Fibroblast of skin of right biceps (primary cell): Measurements from ENCODE around the gene KBTBD6.
"Not testable (repeated sequence)": the region's sequence is repeated elsewhere in the genome, so short reads cannot be mapped to it uniquely, and the experiment has no call there.

Experiments used
- DNase-seq: peaks from one replicate; pipeline ENCODE4 v3.0.0-alpha.2; 2013

KBTBD6 gene

GRCh38 chr13:41133951-41134350 lies 1.3 kb upstream of the KBTBD6 start:
- no peak for DNase-seq

DNA sequence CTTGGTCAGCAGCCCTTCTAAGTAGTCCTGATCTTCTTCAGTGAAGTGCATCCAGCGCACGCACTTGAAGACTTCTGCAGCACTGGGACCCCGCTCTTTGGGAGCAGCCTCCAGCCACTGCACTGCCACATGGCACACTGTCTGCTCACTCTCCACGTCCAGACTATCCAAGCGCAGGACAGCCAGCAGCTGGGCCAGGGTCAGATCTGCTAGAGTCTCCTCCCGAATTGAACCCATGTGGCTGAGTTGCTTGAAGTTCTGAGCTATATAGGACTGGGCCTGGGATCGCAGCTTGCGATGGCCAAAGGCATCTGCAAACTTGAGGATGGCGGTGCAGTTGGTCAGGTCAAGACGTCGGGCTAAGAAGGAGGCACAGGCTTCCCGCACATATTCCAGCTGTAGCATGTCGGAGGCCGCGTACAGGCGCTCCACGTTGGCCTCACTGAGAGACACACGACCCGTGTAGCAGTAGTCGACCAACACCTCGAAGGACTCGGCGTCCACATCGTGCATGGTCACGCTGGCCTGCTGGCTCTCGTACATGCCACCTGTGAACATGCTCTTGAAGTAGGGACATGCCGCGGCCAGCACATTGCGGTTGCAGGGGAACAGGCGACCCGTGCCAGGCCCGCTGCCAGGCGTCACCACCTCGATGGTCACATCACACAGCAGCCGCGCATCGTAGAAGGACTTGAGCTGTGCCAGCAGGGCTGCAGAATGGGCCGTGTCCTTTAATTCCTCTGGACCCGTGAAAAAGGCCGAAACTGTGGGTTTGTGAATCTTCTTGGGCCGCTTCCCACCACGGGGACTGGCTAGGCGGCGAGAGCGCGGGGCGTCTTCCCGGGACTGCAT lies 716 bp downstream of the KBTBD6 start:
- DNase-seq = not testable (repeated sequence)

GRCh38 chr13:41131189-41131588 lies 1.4 kb downstream of the KBTBD6 start:
- not testable (repeated sequence) for DNase-seq

- DNase-seq = peak; percentile 20
Measured at GRCh38 chr13:41130356-41130755, 2.2 kb downstream of the KBTBD6 start.

DNA sequence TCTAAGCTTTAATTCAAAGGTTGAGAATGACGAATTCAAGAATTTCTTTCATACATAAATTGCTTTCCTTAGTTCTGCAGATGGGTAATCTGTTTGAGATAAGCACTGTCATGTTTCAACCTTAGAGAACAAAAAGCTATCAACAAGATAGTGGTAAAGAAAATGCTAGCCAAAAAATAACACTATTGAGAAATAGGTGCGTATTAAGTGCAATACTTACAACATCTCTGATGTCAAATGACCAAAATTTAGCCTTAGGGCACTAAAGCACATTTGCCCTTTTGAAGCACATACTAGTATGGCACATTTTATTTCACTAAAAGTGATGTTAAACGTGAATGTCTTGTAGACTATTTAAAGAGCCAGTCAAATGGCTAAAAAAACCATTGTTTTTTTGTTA lies 4.9 kb downstream of the KBTBD6 start:
- DNase-seq = no peak

DNA sequence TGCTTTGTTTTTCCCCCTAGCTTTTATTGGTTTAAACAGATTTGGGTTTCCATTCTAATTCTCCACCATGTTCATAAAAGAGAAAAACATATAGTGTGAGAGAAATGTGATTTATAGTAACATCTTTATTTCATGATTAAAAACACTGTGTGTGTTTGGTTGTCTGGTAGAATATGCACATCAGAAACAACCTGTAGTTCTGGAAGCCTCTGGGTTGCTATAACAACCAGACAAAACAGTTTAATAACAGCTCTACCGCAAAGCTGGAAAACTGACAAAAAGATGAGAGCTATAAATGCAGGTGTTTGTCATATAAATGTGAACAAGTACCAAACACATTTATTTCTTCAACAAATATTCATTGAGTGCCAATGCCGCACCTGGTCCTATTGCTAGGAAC lies 9.8 kb downstream of the KBTBD6 start:
- no peak for DNase-seq

DNA sequence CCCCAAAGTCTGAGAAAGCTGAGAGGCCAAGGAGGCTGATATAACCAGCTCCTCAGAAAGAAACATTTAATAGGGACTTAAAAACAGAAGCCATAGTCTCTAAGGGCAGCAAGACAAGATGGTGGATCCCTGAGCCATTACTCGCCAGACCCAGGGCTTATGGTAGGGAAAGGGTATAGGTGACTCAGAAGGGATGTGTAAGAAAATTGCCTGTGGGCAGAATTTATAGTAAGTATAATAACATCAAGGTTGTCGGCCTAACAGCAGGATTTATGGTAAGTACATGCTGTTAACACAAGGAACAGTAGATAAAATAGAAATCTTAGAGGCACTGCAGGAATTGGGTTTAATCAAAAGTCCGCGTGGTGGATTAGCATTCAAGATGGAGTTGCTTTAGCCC lies 14.7 kb downstream of the KBTBD6 start:
- DNase-seq = no peak

- DNase-seq = no peak
Measured at GRCh38 chr13:41111454-41111853, 21.1 kb downstream of the KBTBD6 start.

GRCh38 chr13:41107584-41108014 lies 25.0 kb downstream of the KBTBD6 start:
- no peak for DNase-seq

DNA sequence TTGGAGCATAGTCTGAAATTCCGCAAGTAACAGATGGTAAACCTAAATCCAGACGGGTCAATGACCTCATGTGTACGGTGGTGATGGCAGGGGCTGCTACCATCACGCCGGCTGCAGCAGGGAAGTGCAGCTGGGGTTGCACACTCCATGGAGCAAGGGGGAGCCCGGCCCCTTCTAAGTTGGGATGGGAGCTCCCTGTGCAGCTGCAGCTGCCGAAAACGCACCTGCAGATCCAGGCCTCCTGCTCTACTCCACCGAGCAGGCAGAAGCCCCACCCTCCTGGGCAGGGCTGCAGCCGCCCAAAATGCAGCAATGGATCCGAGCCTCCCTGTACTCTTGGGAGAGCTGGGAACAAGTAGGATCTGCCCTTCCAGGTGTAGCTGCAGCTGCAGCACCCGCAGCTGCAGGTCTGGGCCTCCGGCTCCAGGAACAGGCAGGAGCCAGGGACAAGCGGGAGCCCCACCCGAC lies 25.5 kb downstream of the KBTBD6 start:
- DNase-seq = no peak

DNA sequence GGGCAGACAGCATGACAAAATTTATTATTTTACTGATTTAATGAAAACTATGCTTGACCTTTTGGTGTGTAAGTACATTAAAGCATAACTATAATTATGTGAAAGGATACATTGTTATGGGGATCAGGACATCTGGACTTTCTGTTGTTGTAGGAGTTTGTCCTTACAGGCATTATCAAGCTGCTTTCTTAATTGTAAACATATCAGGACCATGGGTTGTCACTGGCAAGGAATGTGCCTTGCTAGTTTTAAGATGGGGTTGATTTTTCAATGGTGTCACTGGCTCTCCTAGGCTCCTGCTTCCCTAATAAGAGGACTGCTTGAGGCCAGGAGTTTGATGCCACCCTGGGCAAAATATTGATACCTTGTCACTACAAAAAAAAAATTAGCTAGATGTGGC lies 32.6 kb downstream of the KBTBD6 start:
- no peak for DNase-seq

- DNase-seq = no peak
Measured at GRCh38 chr13:41098761-41099160, 33.8 kb downstream of the KBTBD6 start.

DNA sequence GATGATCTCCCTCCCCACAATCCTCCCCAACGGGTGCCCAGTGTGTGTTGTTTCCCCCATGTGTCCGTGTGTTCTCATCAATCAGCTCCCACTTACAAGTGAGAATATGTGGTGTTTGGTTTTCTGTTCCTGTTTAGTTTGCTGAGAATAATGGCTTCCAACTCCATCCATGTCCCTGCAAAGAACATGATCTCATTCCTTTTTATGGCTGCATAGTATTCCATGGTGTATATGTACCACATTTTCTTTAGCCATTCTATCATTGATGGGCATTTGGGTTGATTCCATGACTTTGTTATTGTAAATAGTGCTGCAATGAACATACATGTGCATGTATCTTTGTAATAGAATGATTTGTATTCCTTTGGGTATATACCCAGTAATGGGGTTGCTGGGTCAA lies 36.9 kb downstream of the KBTBD6 start:
- not testable (repeated sequence) for DNase-seq

DNA sequence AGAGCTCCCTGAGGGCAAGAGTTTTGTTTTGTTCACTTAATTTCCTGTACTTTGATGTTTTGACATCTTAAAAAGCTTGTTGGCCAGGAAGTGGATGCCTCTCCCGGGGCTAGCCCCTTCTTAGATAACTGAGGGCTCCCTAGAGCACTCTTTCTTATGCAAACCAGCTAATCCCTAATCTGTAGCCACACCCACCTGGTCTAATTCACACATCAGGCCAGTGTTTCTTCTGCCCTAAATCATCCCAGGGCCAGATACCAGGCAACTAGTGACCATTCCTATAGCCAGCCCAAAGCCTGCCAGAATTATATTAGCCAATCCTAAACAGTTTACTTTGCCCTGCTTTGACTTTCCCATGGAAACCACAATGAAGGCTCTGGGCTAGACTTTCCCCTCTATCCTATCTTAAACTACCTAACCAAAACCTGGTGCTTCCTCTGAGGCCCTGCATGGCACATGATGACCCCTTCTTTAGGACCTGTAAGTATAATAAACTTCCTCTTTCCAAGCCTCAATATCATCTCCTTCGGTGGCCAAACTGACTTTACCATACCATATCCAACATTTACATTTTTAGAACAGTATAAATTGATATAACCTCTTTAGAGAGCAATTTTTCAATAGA lies 46.5 kb downstream of the KBTBD6 start:
- DNase-seq = no peak

- no peak for DNase-seq
Measured at GRCh38 chr13:41079725-41080124, 52.9 kb downstream of the KBTBD6 start.
